Smooth muscle cell (in vitro differentiated cells): ENCODE results near the gene SYNCRIP. TPM values are rescaled to one million over a fixed set of nuclear protein-coding genes. Genes with fewer than 3 reads are reported as not detected.

ENCODE experiments used
- polyA plus RNA-seq: library from polyadenylated mRNA; unstranded; fragments of >200 nt; fragmentation: Nextera tagmentation; extraction: Ambion mirVana; gene quantifications from 2 replicates; pipeline ENCODE4 v1.2.1, GENCODE V29; 2016
- small RNA-seq: library from RNA; depleted of rRNA; stranded (forward); fragments of <200 nt; gene quantifications from one replicate; pipeline ENCODE3, GENCODE V24; 2014
- total RNA-seq: library from RNA; depleted of rRNA; stranded (reverse); fragments of >200 nt; gene quantifications from 2 replicates; pipeline ENCODE4 v1.2.3, GENCODE V29; 2014

The SYNCRIP gene
- total and polyA plus RNA-seq, 2 experiments from 2014 or later: 53.1 to 74.6 TPM

Small RNA genes lying within 50 kb of the gene (small RNA-seq; reads per million reads assigned to genes)
- not detected for gene SNORD50B

Other genes starting within 250 kb of the SYNCRIP start
- 124 and 137 TPM in 2 replicates for gene NT5E, start 192.8 kb downstream of the SYNCRIP start, total RNA-seq
- gene NT5E, start 192.8 kb downstream of the SYNCRIP start, polyA plus RNA-seq: 72.8 and 88.6 TPM in 2 replicates
- 123 and 134 TPM in 2 replicates for gene SNX14, start 49.0 kb downstream of the SYNCRIP start, total RNA-seq
- 50.8 and 53.0 TPM in 2 replicates for gene SNX14, start 49.0 kb downstream of the SYNCRIP start, polyA plus RNA-seq